Gastroesophageal sphincter (tissue), 3 donors: ENCODE measurements around the gene ACP7.

Source experiments
- EP300 ChIP-seq: sonication (generic); formaldehyde crosslinking; IDR thresholded peaks from one replicate; pipeline ENCODE4 v1.6.1; 2017; ENCODE audit warnings: antibody characterized with exemption, mild to moderate bottlenecking
- POLR2A ChIP-seq, 2 donors: fragments of 450-650 bp; IDR thresholded peaks; one replicate each; pipeline ENCODE4 v1.6.1; 2017; ENCODE audit warnings: antibody characterized with exemption in 2 of 2, mild to moderate bottlenecking in 2 of 2, moderate library complexity in 1 of 2
- POLR2AphosphoS5 ChIP-seq: sonication (generic); formaldehyde crosslinking; IDR thresholded peaks from one replicate; pipeline ENCODE4 v1.6.1; 2017; ENCODE audit warnings: antibody characterized with exemption
- TF ChIP-seq, protein P1 (sequence below), 4 experiments: fragments of 200-600 bp in 2 of 4; fragments of 450-650 bp in 2 of 4; sonication (generic) in 1 of 4; IDR thresholded peaks; one replicate each; pipeline ENCODE4 v1.5.1; 2017 to 2019; ENCODE audit warnings: antibody characterized with exemption in 4 of 4, mild to moderate bottlenecking in 2 of 4, moderate library complexity in 2 of 4

DNA sequence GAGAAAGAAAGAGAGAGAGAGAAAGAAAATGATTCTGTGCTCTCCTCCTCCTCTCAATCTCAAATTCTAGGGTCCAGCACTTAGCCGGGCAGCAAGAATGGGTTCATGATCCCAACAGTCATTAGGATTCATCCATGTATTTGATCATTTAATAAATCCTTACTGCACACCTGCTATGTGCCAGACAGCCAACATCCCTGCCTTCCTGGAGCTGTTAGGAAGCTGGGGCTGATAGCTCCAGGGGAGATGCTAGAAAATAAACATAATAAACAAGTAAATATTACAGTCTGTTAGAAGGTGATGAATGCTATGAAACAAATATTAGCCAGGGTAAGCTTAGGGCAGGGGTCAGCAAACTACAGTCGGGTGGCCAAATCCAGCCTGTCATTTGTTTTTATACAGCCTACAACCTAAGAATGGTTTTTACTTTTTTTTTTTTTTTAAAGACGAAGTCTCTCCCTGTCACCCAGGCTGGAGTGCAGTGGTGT lies 9.9 kb upstream of the ACP7 start:
- TF ChIP-seq, protein P1, sequence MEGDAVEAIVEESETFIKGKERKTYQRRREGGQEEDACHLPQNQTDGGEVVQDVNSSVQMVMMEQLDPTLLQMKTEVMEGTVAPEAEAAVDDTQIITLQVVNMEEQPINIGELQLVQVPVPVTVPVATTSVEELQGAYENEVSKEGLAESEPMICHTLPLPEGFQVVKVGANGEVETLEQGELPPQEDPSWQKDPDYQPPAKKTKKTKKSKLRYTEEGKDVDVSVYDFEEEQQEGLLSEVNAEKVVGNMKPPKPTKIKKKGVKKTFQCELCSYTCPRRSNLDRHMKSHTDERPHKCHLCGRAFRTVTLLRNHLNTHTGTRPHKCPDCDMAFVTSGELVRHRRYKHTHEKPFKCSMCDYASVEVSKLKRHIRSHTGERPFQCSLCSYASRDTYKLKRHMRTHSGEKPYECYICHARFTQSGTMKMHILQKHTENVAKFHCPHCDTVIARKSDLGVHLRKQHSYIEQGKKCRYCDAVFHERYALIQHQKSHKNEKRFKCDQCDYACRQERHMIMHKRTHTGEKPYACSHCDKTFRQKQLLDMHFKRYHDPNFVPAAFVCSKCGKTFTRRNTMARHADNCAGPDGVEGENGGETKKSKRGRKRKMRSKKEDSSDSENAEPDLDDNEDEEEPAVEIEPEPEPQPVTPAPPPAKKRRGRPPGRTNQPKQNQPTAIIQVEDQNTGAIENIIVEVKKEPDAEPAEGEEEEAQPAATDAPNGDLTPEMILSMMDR (IDR thresholded peaks at IDR 0.05): no peak
- TF ChIP-seq EP300 (no peak), POLR2A (IDR thresholded peaks at IDR 0.05) (no peak), POLR2AphosphoS5 (no peak)
